Esophagus muscularis mucosa (tissue), 4 donors: ENCODE results near the gene SPOP.

Experiments
- EP300 ChIP-seq: sonication (generic); formaldehyde crosslinking; IDR thresholded peaks from one replicate; pipeline ENCODE4 v1.6.1; 2017; ENCODE audit warnings: antibody characterized with exemption
- POLR2A ChIP-seq: fragments of 450-650 bp; IDR thresholded peaks from one replicate; pipeline ENCODE4 v1.6.1; 2017; ENCODE audit warnings: antibody characterized with exemption, moderate library complexity, mild to moderate bottlenecking, low read depth
- TF ChIP-seq, protein P1 (sequence below), 3 experiments: fragments of 200-600 bp in 2 of 3; fragments of 450-650 bp in 1 of 3; sonication (generic) in 2 of 3; IDR thresholded peaks; one replicate each; pipeline ENCODE4 v1.5.1; 2017 to 2019; ENCODE audit warnings: antibody characterized with exemption in 3 of 3, mild to moderate bottlenecking in 2 of 3, moderate library complexity in 1 of 3

DNA sequence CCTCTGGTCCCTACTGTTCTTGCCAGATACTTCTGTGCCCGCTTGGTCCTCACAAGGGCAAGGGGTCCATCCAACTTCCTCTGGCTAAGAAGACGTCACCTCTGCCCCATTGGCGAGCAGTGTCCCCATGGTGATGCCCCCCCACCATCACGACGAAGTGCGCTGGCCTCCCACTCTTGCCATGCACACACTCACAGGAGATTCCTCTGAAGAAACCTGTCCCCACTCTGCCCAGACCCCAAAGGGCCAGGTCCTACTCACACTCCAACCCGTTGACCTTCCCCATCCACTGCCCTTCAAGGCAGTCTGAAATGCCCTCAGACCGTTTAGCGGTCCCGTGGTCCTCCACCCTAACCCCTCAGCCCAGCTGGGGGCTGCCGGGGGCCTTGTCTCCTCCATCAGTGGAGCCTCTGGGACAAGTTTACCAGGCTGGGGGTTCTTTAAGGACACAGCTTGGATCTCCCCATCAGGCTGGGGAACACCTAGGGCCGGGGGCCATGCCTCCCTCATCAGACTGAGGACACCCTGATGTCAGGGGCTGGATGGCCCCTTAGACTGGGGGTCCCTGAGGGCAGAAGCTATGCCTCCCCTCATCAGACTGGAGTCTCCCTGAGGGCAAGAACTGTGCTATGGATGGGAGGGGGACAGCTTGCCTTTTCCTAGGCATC lies 95.7 kb downstream of the SPOP start:
- TF ChIP-seq, protein P1, sequence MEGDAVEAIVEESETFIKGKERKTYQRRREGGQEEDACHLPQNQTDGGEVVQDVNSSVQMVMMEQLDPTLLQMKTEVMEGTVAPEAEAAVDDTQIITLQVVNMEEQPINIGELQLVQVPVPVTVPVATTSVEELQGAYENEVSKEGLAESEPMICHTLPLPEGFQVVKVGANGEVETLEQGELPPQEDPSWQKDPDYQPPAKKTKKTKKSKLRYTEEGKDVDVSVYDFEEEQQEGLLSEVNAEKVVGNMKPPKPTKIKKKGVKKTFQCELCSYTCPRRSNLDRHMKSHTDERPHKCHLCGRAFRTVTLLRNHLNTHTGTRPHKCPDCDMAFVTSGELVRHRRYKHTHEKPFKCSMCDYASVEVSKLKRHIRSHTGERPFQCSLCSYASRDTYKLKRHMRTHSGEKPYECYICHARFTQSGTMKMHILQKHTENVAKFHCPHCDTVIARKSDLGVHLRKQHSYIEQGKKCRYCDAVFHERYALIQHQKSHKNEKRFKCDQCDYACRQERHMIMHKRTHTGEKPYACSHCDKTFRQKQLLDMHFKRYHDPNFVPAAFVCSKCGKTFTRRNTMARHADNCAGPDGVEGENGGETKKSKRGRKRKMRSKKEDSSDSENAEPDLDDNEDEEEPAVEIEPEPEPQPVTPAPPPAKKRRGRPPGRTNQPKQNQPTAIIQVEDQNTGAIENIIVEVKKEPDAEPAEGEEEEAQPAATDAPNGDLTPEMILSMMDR (IDR thresholded peaks at IDR 0.05): no peak
- TF ChIP-seq EP300: no peak
- TF ChIP-seq POLR2A: no peak
